HEK293 (cell line): ENCODE data around the gene TSKU.

Experiments
- ZNF76 ChIP-seq: fragments of 450-650 bp; formaldehyde crosslinking; IDR thresholded peaks from 2 replicates; pipeline ENCODE4; 2016; ENCODE audit warnings: low read depth, missing biosample characterization, missing genetic modification characterization, borderline replicate concordance
- TF ChIP-seq, protein P1 (sequence below): fragments of 450-650 bp; formaldehyde crosslinking; IDR thresholded peaks from 2 replicates; pipeline ENCODE4 v1.5.1; 2016; ENCODE audit warnings: missing biosample characterization, missing genetic modification characterization

- TF ChIP-seq ZNF76: no peak
- TF ChIP-seq, protein P1, sequence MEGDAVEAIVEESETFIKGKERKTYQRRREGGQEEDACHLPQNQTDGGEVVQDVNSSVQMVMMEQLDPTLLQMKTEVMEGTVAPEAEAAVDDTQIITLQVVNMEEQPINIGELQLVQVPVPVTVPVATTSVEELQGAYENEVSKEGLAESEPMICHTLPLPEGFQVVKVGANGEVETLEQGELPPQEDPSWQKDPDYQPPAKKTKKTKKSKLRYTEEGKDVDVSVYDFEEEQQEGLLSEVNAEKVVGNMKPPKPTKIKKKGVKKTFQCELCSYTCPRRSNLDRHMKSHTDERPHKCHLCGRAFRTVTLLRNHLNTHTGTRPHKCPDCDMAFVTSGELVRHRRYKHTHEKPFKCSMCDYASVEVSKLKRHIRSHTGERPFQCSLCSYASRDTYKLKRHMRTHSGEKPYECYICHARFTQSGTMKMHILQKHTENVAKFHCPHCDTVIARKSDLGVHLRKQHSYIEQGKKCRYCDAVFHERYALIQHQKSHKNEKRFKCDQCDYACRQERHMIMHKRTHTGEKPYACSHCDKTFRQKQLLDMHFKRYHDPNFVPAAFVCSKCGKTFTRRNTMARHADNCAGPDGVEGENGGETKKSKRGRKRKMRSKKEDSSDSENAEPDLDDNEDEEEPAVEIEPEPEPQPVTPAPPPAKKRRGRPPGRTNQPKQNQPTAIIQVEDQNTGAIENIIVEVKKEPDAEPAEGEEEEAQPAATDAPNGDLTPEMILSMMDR: no peak
Measured at GRCh38 chr11:76790251-76790650, 7.1 kb downstream of the TSKU start.
